ENCODE measurements around the gene RABAC1. TPM values are rescaled to one million over a fixed set of nuclear protein-coding genes. Genes with fewer than 3 reads are reported as not detected.
"Not testable (repeated sequence)": the region's sequence is repeated elsewhere in the genome, so short reads cannot be mapped to it uniquely, and the experiment has no call there.

RABAC1 gene
- total RNA-seq, 1 experiment from 2014 or later: 64.4 TPM

DNA sequence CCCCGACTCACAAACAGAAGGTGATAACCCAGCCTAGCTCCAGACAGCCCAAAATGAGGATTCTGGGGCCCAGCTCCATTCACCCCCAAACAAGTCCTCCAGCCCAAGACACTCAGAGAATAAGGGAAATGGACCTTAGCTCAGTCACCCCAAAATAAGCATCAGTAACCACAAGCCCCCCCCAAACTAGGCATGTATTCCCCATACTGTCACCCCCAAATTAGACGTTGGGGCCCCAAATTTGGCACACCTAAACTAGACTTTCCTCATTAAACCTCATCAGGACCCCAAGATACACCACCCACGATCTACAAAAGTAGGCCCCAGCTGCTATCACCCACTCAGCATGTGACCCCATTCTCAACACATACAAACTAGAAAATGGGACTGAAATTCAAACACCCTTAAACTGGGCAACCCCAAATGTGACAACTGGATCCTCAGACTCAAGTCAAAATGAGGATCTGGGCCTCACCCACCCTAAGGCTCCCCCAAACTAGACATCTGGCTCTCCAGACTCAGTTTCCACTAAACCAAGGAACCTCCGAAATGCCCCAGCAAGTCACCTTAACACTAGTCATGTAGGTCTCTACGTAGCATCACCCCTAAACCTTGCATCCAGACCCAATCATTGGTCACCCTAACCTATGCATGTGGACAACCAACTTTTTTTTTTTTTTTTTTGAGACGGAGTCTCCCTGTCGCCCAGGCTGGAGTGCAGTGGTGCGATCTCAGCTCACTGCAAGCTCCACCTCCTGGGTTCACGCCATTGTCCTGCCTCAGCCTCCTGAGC, 17.5 kb downstream of the RABAC1 start:
- no peak overlapping the region for H3K27ac Mint-ChIP-seq (ENCODE audit: unreplicated experiment)
- H3K9me3 ChIP-seq: no peaks in the 10 kb centered on the region
- H3K4me1 Mint-ChIP-seq (ENCODE audit: low read depth, unreplicated experiment): no peaks in the 10 kb centered on the region
- ChIA-PET CTCF (no interaction called here), POLR2A (interaction anchor here (0.6 kb wide), 1 partner anchor 510 kb away, joined by 6 read pairs; no protein-coding TSS in a partner anchor)
- no peak overlapping the region for H3K4me3 ChIP-seq (ENCODE audit: low read depth, low read length)
- no peaks in the 10 kb centered on the region for H3K27me3 ChIP-seq (replicated peaks; ENCODE audit: control insufficient read depth, insufficient read depth, low read length)
- TF ChIP-seq, protein P1, sequence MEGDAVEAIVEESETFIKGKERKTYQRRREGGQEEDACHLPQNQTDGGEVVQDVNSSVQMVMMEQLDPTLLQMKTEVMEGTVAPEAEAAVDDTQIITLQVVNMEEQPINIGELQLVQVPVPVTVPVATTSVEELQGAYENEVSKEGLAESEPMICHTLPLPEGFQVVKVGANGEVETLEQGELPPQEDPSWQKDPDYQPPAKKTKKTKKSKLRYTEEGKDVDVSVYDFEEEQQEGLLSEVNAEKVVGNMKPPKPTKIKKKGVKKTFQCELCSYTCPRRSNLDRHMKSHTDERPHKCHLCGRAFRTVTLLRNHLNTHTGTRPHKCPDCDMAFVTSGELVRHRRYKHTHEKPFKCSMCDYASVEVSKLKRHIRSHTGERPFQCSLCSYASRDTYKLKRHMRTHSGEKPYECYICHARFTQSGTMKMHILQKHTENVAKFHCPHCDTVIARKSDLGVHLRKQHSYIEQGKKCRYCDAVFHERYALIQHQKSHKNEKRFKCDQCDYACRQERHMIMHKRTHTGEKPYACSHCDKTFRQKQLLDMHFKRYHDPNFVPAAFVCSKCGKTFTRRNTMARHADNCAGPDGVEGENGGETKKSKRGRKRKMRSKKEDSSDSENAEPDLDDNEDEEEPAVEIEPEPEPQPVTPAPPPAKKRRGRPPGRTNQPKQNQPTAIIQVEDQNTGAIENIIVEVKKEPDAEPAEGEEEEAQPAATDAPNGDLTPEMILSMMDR (IDR thresholded peaks at IDR 0.05; ENCODE audit: insufficient read depth in 1 of 2, low read depth in 1 of 2, low read length in 1 of 2, severe bottlenecking in 1 of 2, unreplicated experiment in 1 of 2): no peak
- H3K4me1 ChIP-seq: no peaks in the 10 kb centered on the region
- no peaks in the 10 kb centered on the region for H3K27me3 Mint-ChIP-seq (ENCODE audit: insufficient read depth, unreplicated experiment)
- H3K4me3 Mint-ChIP-seq (ENCODE audit: unreplicated experiment): peak overlapping the region; percentile 76
- BruUV-seq (replicated peaks): no TSS peak
- no peaks in the 10 kb centered on the region for H3K36me3 ChIP-seq (ENCODE audit: control insufficient read depth, insufficient read depth, low read length)
- H3K36me3 Mint-ChIP-seq (ENCODE audit: insufficient read depth, unreplicated experiment): no peaks in the 10 kb centered on the region
- intact Hi-C loops (cut with micrococcal nuclease; ENCODE audit: unreplicated experiment): no loop called here
- no peaks in the 10 kb centered on the region for H3K9me3 Mint-ChIP-seq (ENCODE audit: unreplicated experiment)
- no peak for DNase-seq

DNA sequence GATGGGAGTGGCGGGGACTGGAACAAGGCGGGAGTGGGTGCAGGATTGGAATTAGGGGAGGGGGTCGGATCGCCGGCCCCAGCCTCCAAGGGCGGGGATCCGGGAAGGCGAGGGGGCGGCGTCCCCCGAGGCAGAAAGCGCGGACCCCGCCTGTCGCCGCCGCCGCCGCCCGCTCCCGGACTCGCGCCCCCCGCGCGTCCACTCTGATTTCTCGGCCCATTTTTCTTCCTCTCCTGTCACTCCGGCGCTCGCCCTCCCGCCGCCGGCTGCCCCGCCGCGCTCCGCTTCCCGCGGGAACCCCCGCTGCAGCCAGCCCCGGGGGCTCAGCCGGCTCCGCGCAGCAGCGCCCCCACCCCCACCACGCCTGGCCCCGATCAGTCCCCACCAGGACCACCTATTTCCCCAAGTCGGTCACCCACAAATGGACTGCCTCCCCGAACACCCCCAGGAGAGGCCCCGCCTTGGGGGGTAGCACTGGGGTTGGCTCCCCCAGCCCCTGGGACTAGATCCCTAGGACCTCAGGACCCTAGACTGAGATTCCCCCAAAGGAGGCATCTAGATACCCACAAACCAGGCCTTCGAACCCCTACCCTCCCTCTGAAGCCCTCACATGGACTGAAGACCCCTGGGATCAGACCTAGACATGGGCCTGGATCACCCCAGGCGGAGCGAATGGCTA, 18.3 kb downstream of the RABAC1 start:
- no TSS peak for BruUV-seq (replicated peaks)
- H3K27me3 ChIP-seq (replicated peaks; ENCODE audit: control insufficient read depth, insufficient read depth, low read length): no peaks in the 10 kb centered on the region
- Mint-ChIP-seq H3K4me3 (ENCODE audit: unreplicated experiment) (peak overlapping the region; percentile 76), H3K27ac (ENCODE audit: unreplicated experiment) (peak overlapping the region; percentile 21), H3K4me1 (ENCODE audit: low read depth, unreplicated experiment) (no peaks in the 10 kb centered on the region), H3K9me3 (ENCODE audit: unreplicated experiment) (no peaks in the 10 kb centered on the region), H3K36me3 (ENCODE audit: insufficient read depth, unreplicated experiment) (no peaks in the 10 kb centered on the region), H3K27me3 (ENCODE audit: insufficient read depth, unreplicated experiment) (no peaks in the 10 kb centered on the region)
- H3K36me3 ChIP-seq (ENCODE audit: control insufficient read depth, insufficient read depth, low read length): no peaks in the 10 kb centered on the region
- H3K4me1 ChIP-seq: no peaks in the 10 kb centered on the region
- no peak for DNase-seq
- peak overlapping the region; percentile 43 for H3K4me3 ChIP-seq (ENCODE audit: low read depth, low read length)
- TF ChIP-seq, protein P1 (IDR thresholded peaks at IDR 0.05; ENCODE audit: insufficient read depth in 1 of 2, low read depth in 1 of 2, low read length in 1 of 2, severe bottlenecking in 1 of 2, unreplicated experiment in 1 of 2): no peak
- POLR2A ChIA-PET: no interaction called here
- CTCF ChIA-PET: no interaction called here
- intact Hi-C loops (cut with micrococcal nuclease; ENCODE audit: unreplicated experiment): no loop called here
- H3K9me3 ChIP-seq: no peaks in the 10 kb centered on the region

DNA sequence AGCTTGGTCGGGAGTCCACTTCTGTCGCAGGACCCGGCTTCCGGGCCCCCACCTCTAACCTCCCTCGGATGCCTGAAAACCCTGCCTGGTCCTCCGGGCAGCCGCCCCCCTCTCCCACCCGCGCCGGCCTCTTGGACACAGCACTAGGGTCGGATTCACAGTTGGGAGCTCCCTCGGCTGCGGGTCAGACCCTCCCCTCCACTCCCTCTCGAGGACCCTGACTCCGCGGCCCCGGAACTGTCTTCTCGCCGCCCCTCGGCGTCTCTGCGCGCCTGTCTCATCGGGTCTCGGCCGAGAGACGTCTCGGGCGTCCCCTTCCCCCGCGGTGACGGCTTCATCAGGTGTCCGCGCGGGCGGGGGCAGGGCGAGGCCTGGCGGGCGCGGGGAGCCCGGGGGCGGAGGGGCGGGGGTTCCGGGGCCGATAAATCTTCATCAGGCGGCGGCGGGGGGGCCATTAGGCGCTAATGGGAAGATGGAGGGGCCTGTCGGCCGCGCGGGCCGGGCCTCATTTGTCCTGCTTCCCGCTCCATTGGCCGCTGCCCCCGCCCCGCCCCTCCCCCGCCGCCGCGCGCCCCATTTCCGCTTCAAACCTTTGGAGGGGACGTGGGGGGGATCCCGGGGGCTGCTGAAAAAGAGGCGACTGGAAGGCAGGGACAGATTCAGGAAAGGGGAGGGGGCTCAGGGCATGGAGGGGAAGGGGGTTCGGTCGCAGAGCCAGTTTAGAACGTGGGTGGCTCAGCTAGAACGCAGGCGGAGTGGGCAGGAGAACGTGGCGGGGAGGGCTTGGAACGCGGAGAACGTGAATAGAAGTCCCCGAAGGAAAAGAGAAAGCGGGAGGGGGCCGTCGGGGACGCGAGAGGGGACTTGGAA, 19.0 kb downstream of the RABAC1 start:
- H3K4me3 Mint-ChIP-seq (ENCODE audit: unreplicated experiment): peak overlapping the region; percentile 76
- peaks cover 5% of the 10 kb centered on the region for H3K4me1 Mint-ChIP-seq (ENCODE audit: low read depth, unreplicated experiment)
- Histone ChIP-seq H3K9me3 (no peaks in the 10 kb centered on the region), H3K36me3 (ENCODE audit: control insufficient read depth, insufficient read depth, low read length) (no peaks in the 10 kb centered on the region), H3K27me3 (replicated peaks; ENCODE audit: control insufficient read depth, insufficient read depth, low read length) (no peaks in the 10 kb centered on the region), H3K4me3 (ENCODE audit: low read depth, low read length) (peak overlapping the region; percentile 43), H3K4me1 (no peaks in the 10 kb centered on the region)
- peak overlapping the region; percentile 21 for H3K27ac Mint-ChIP-seq (ENCODE audit: unreplicated experiment)
- H3K36me3 Mint-ChIP-seq (ENCODE audit: insufficient read depth, unreplicated experiment): no peaks in the 10 kb centered on the region
- TF ChIP-seq, protein P1 (IDR thresholded peaks at IDR 0.05; ENCODE audit: insufficient read depth in 1 of 2, low read depth in 1 of 2, low read length in 1 of 2, severe bottlenecking in 1 of 2, unreplicated experiment in 1 of 2): no peak
- DNase-seq: peak; percentile 40 to 57
- POLR2A ChIA-PET: interaction anchor here (0.6 kb wide), 1 partner anchor 80 kb away, joined by 4 read pairs; the partner anchor contains the start of gene RPS19
- peaks cover 4% of the 10 kb centered on the region for H3K27me3 Mint-ChIP-seq (ENCODE audit: insufficient read depth, unreplicated experiment)
- CTCF ChIA-PET: no interaction called here
- intact Hi-C loops (cut with micrococcal nuclease; ENCODE audit: unreplicated experiment): no loop called here
- BruUV-seq (replicated peaks): no TSS peak
- no peaks in the 10 kb centered on the region for H3K9me3 Mint-ChIP-seq (ENCODE audit: unreplicated experiment)

DNA sequence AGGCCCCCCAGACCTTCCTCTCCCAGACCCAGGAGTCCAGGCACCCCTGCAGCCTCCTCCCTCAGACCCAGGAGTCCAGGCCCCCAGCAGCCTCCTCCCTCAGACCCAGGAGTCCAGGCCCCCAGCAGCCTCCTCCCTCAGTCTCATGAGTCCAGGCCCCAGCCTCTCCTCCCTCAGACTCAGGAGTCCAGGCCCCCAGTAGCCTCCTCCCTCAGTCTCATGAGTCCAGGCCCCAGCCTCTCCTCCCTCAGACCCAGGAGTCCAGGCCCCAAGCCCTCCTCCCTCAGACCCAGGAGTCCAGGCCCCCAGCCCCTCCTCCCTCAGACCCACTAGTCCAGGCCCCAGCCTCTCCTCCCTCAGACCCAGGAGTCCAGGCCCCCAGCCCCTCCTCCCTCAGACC, 19.9 kb downstream of the RABAC1 start:
- H3K4me3 ChIP-seq (ENCODE audit: low read depth, low read length); H3K9me3 ChIP-seq; H3K4me3 Mint-ChIP-seq (ENCODE audit: unreplicated experiment); DNase-seq; H3K27me3 ChIP-seq (replicated peaks; ENCODE audit: control insufficient read depth, insufficient read depth, low read length); H3K36me3 ChIP-seq (ENCODE audit: control insufficient read depth, insufficient read depth, low read length); H3K27ac Mint-ChIP-seq (ENCODE audit: unreplicated experiment); H3K27me3 Mint-ChIP-seq (ENCODE audit: insufficient read depth, unreplicated experiment); CTCF ChIA-PET; H3K4me1 ChIP-seq; BruUV-seq (replicated peaks); H3K36me3 Mint-ChIP-seq (ENCODE audit: insufficient read depth, unreplicated experiment); H3K9me3 Mint-ChIP-seq (ENCODE audit: unreplicated experiment); intact Hi-C loops (cut with micrococcal nuclease; ENCODE audit: unreplicated experiment): not testable (repeated sequence)
- peaks cover 10% of the 10 kb centered on the region for H3K4me1 Mint-ChIP-seq (ENCODE audit: low read depth, unreplicated experiment)
- POLR2A ChIA-PET: interaction anchor here (0.6 kb wide), 1 partner anchor 79 kb away, joined by 4 read pairs; the partner anchor contains the start of gene RPS19

Measured in Caco-2 (cell line).